Osteocyte (in vitro differentiated cells): ENCODE measurements around the gene KIN. TPM values are rescaled to one million over a fixed set of nuclear protein-coding genes. Genes with fewer than 3 reads are reported as not detected.

Experiments
- DNase-seq: peaks from one replicate; pipeline ENCODE4 v3.0.0; 2021; ENCODE audit warnings: mixed read lengths; ENCODE audit not compliant: unreplicated experiment; ENCODE audit errors: extremely low spot score
- H3K27ac Mint-ChIP-seq: one replicate; pipeline ENCODE4 v1.8.0; 2021; ENCODE audit warnings: mild to moderate bottlenecking, mixed read lengths; ENCODE audit not compliant: unreplicated experiment
- H3K27me3 Mint-ChIP-seq: one replicate; pipeline ENCODE4 v1.8.0; 2021; ENCODE audit warnings: mixed read lengths; ENCODE audit not compliant: unreplicated experiment
- H3K36me3 Mint-ChIP-seq: one replicate; pipeline ENCODE4 v1.8.0; 2021; ENCODE audit warnings: mixed read lengths; ENCODE audit not compliant: unreplicated experiment
- H3K4me1 Mint-ChIP-seq: one replicate; pipeline ENCODE4 v1.8.0; 2021; ENCODE audit warnings: mixed read lengths; ENCODE audit not compliant: unreplicated experiment
- H3K4me3 Mint-ChIP-seq: one replicate; pipeline ENCODE4 v1.8.0; 2021; ENCODE audit warnings: mild to moderate bottlenecking, moderate library complexity, mixed read lengths; ENCODE audit not compliant: unreplicated experiment
- H3K9me3 Mint-ChIP-seq: one replicate; pipeline ENCODE4 v1.8.0; 2021; ENCODE audit warnings: mixed read lengths; ENCODE audit not compliant: unreplicated experiment
- long read RNA-seq: library from polyadenylated mRNA; unstranded; transcript quantifications from one replicate; pipeline ENCODE4 v2.0.0, GENCODE V29; 2021
- total RNA-seq: library from RNA; stranded (reverse); gene quantifications from 2 replicates; pipeline ENCODE4 v1.2.1, GENCODE V29; 2021
- TF ChIP-seq, protein P1 (sequence below): fragments of 200-600 bp; sonication (generic); IDR thresholded peaks from 2 replicates; pipeline ENCODE4 v1.5.0; 2021; ENCODE audit warnings: antibody characterized with exemption, mild to moderate bottlenecking, moderate library complexity

The KIN gene, protein sequence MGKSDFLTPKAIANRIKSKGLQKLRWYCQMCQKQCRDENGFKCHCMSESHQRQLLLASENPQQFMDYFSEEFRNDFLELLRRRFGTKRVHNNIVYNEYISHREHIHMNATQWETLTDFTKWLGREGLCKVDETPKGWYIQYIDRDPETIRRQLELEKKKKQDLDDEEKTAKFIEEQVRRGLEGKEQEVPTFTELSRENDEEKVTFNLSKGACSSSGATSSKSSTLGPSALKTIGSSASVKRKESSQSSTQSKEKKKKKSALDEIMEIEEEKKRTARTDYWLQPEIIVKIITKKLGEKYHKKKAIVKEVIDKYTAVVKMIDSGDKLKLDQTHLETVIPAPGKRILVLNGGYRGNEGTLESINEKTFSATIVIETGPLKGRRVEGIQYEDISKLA
- total RNA-seq = 10.9 and 11.2 TPM in 2 replicates
- long read RNA-seq, full-length matches to known transcripts = 28 of 38 reads
- long read RNA-seq, partial matches to known transcripts = 4 of 38 reads
- long read RNA-seq, other reads (novel, unspliced or antisense) = 6 of 38 reads

DNA sequence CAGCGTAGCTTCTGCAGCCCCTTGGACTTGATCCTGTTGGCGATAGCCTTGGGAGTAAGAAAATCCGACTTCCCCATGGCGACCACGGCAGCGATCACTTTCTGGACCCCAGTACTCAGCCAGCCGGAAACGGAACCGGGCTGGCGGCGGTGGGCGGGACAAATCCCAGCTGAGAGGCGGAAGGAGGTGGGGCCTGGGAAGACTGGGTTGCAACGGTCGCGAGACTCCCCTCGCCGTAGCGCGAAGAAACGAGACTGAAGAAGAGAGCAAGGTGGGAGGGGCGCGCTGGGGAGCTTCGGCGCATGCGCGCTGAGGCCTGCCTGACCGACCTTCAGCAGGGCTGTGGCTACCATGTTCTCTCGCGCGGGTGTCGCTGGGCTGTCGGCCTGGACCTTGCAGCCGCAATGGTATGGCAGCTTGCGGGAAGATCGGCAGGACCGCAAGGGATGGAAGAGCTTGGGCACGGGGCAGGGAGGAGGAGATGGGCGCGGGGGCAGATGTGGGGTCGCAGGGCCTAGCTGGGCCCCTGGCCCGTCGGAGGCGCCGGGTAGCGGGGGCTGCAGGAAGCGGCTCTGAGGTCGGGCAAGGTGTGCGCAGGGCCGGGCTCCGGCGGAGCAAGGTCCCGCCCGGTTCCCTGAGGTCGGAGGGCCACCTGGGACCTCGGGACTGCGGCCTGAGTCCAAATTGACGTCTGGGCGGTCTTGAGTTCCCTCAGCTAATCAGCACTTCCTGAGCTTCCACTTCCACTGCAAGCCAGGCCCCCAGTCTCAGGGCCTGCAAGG, at the start of gene KIN, which contains the start of gene ATP5F1C:
TSS of gene KIN (minus strand) at position 137 of the 782 bp plus-strand sequence. CDS start at position 77, 60 bp downstream.
TSS of gene ATP5F1C (plus strand) at position 321 of the 782 bp plus-strand sequence. CDS start at position 352, 31 bp downstream.
- Mint-ChIP-seq H3K36me3 (peaks cover 5% of the 10 kb centered on the region), H3K4me1 (peaks cover 51% of the 10 kb centered on the region), H3K27ac (no peak within 1 kb of the TSS), H3K9me3 (no peaks in the 10 kb centered on the region), H3K27me3 (no peaks in the 10 kb centered on the region), H3K4me3 (no peak within 1 kb of the TSS)
- TF ChIP-seq, protein P1, sequence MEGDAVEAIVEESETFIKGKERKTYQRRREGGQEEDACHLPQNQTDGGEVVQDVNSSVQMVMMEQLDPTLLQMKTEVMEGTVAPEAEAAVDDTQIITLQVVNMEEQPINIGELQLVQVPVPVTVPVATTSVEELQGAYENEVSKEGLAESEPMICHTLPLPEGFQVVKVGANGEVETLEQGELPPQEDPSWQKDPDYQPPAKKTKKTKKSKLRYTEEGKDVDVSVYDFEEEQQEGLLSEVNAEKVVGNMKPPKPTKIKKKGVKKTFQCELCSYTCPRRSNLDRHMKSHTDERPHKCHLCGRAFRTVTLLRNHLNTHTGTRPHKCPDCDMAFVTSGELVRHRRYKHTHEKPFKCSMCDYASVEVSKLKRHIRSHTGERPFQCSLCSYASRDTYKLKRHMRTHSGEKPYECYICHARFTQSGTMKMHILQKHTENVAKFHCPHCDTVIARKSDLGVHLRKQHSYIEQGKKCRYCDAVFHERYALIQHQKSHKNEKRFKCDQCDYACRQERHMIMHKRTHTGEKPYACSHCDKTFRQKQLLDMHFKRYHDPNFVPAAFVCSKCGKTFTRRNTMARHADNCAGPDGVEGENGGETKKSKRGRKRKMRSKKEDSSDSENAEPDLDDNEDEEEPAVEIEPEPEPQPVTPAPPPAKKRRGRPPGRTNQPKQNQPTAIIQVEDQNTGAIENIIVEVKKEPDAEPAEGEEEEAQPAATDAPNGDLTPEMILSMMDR = no peak
- DNase-seq = peak; percentile 99

DNA sequence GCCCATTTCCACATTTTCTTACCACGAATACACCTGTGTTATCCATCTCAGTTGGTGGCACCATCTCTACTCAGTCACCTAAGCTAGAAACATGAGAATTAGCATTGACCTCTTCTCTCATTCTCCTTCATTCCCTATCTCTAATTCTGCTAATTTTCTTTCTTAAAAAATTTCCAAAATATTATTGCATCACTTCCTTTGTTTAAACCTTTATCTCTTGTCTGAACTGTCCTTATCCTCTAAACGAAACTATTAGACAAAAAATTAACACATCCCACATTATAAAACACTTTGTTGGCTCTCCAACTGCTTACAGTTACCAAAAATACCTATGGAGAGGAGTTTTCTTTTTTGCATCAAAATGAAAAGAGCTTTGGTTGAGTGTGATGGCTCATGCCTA, 48.8 kb upstream of the KIN start:
- Mint-ChIP-seq H3K4me1 (no peaks in the 10 kb centered on the region), H3K4me3 (no peak overlapping the region), H3K27ac (no peak overlapping the region), H3K9me3 (no peaks in the 10 kb centered on the region), H3K36me3 (peaks cover 4% of the 10 kb centered on the region), H3K27me3 (no peaks in the 10 kb centered on the region)
- TF ChIP-seq, protein P1 = no peak
- no peak for DNase-seq

DNA sequence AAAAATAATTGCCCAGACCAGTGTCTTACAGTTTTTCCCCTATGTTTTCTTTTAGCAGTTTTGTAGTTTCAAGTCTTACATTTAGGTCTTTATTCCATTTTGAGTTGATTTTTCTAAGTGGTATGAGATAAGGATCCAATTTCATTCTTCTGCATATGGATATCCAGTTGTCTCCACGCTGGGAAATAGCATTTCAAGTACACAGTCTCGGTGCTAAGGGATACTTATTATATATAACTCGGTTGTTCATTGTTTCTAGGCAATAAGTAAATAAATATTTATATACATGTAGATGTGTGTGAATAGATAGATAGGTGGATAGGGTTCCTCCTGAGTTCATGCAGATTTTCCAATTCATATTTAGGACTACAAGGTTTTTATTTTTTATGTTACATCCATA, 46.5 kb upstream of the KIN start:
- no peak overlapping the region for H3K27ac Mint-ChIP-seq
- no peaks in the 10 kb centered on the region for H3K27me3 Mint-ChIP-seq
- DNase-seq = no peak
- peaks cover 1% of the 10 kb centered on the region for H3K4me1 Mint-ChIP-seq
- TF ChIP-seq, protein P1 = no peak
- no peaks in the 10 kb centered on the region for H3K9me3 Mint-ChIP-seq
- no peak overlapping the region for H3K4me3 Mint-ChIP-seq
- H3K36me3 Mint-ChIP-seq = peaks cover 5% of the 10 kb centered on the region

DNA sequence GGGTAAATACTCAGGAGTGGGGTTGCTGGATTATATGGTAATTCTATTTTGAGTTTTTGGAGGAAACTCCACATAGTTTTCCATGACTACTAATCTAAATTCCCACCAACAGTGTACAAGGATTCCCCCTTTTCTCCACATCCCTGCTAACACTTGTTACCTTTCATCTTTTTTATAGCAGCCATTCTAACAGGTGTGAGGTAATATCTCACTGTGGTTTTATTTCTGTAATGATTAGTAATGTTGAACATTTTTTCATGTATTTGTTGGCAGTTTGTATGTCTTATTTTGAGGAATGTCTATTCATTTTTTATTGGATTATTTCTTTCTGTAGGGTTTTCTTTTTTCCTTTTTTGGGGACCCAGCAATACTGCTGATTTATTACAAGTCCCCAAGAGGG, 45.4 kb upstream of the KIN start:
- TF ChIP-seq, protein P1 = no peak
- no peak for DNase-seq
- Mint-ChIP-seq H3K4me1 (peaks cover 1% of the 10 kb centered on the region), H3K4me3 (no peak overlapping the region), H3K27me3 (no peaks in the 10 kb centered on the region), H3K27ac (no peak overlapping the region), H3K9me3 (no peaks in the 10 kb centered on the region), H3K36me3 (peaks cover 5% of the 10 kb centered on the region)

DNA sequence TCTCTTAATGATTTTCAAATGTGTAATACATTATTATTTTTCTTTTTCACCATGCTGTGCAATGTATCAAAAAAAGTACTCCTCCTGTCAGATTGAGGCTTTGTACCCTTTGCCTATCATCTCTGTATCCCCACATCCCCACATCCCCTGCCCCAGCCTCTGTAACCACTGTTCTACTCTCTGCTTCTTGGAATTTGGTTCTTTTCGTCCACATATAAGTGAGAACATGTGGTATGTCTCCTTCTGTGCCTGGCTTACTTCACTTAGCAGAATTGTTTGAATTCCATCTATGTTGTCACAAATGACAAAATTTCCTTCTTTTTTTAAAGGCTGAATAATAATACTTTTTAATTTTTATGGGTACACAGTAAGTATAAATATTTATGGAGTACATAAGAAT, 44.3 kb upstream of the KIN start:
- H3K4me1 Mint-ChIP-seq = peaks cover 2% of the 10 kb centered on the region
- H3K27me3 Mint-ChIP-seq = no peaks in the 10 kb centered on the region
- H3K4me3 Mint-ChIP-seq = no peak overlapping the region
- TF ChIP-seq, protein P1 = no peak
- H3K36me3 Mint-ChIP-seq = peaks cover 5% of the 10 kb centered on the region
- no peaks in the 10 kb centered on the region for H3K9me3 Mint-ChIP-seq
- DNase-seq = no peak
- no peak overlapping the region for H3K27ac Mint-ChIP-seq
